ENCODE measurements around the gene IL17D. TPM values are rescaled to one million over a fixed set of nuclear protein-coding genes. Genes with fewer than 3 reads are reported as not detected.

Gene IL17D
- total and polyA plus RNA-seq, 4 donors = 0.65 to 1.5 (median 0.97) TPM

- WGBS, 2 donors = 9% methylated on average over 75 to 81 of the region's 81 CpGs
- peak overlapping the region; percentile 33 for H3K4me3 ChIP-seq
- ATAC-seq (ENCODE audit: insufficient read depth, low FRiP score) (peak; percentile 41), DNase-seq (peak; percentile 55 to 77 (median 62))
- H3K36me3 ChIP-seq (ENCODE audit: control insufficient read depth in 4 of 4, insufficient read depth in 4 of 4, low read length in 4 of 4) = no peaks in the 10 kb centered on the region
- peaks cover 0 to 2% (median 0%) of the 10 kb centered on the region in 4 donors for H3K9me3 ChIP-seq (ENCODE audit: control insufficient read depth in 4 of 4, insufficient read depth in 3 of 4, low read length in 3 of 4)
- H3K27me3 ChIP-seq (ENCODE audit: control insufficient read depth in 3 of 3, insufficient read depth in 3 of 3, low read length in 2 of 3) = peaks cover 0 to 9% (median 0%) of the 10 kb centered on the region in 3 donors
- TF ChIP-seq CTCF (IDR thresholded peaks at IDR 0.05; ENCODE audit: control extremely low read depth, extremely low read depth) = no peak
- peaks cover 0 to 10% (median 0%) of the 10 kb centered on the region in 5 donors for H3K4me1 ChIP-seq (ENCODE audit: control insufficient read depth in 5 of 5, insufficient read depth in 5 of 5, low read length in 5 of 5)
- H3K27ac ChIP-seq (ENCODE audit: low read depth in 1 of 2, low read length in 1 of 2) = no peak overlapping the region
- no peak overlapping the region for H3K9ac ChIP-seq (ENCODE audit: insufficient read depth in 1 of 2, low read length in 2 of 2)
These were observed 18.2 kb downstream of the IL17D start for GRCh38 chr13:20721454-20722357.

GRCh38 chr13:20727856-20728255, 24.4 kb downstream of the IL17D start:
- DNase-seq (no peak), ATAC-seq (ENCODE audit: insufficient read depth, low FRiP score) (no peak)
- Histone ChIP-seq H3K36me3 (ENCODE audit: control insufficient read depth in 4 of 4, insufficient read depth in 4 of 4, low read length in 4 of 4) (peaks cover 0 to 3% (median 1%) of the 10 kb centered on the region in 4 donors), H3K9ac (ENCODE audit: insufficient read depth in 1 of 2, low read length in 2 of 2) (no peak overlapping the region), H3K27me3 (ENCODE audit: control insufficient read depth in 3 of 3, insufficient read depth in 3 of 3, low read length in 2 of 3) (no peaks in the 10 kb centered on the region), H3K4me1 (ENCODE audit: control insufficient read depth in 5 of 5, insufficient read depth in 5 of 5, low read length in 5 of 5) (no peaks in the 10 kb centered on the region), H3K4me3 (no peak overlapping the region), H3K27ac (ENCODE audit: low read depth in 1 of 2, low read length in 1 of 2) (no peak overlapping the region), H3K9me3 (ENCODE audit: control insufficient read depth in 4 of 4, insufficient read depth in 3 of 4, low read length in 3 of 4) (no peaks in the 10 kb centered on the region)
- TF ChIP-seq CTCF (IDR thresholded peaks at IDR 0.05; ENCODE audit: control extremely low read depth, extremely low read depth) = no peak
- 91 to 94% methylated on average over 6 of the region's 6 CpGs for WGBS, 2 donors

- ATAC-seq (ENCODE audit: insufficient read depth, low FRiP score) (no peak), DNase-seq (no peak)
- Histone ChIP-seq H3K4me3 (no peak overlapping the region), H3K36me3 (ENCODE audit: control insufficient read depth in 4 of 4, insufficient read depth in 4 of 4, low read length in 4 of 4) (peaks cover 0 to 3% (median 1%) of the 10 kb centered on the region in 4 donors), H3K27me3 (ENCODE audit: control insufficient read depth in 3 of 3, insufficient read depth in 3 of 3, low read length in 2 of 3) (no peaks in the 10 kb centered on the region), H3K9me3 (ENCODE audit: control insufficient read depth in 4 of 4, insufficient read depth in 3 of 4, low read length in 3 of 4) (no peaks in the 10 kb centered on the region), H3K4me1 (ENCODE audit: control insufficient read depth in 5 of 5, insufficient read depth in 5 of 5, low read length in 5 of 5) (no peaks in the 10 kb centered on the region), H3K9ac (ENCODE audit: insufficient read depth in 1 of 2, low read length in 2 of 2) (no peak overlapping the region), H3K27ac (ENCODE audit: low read depth in 1 of 2, low read length in 1 of 2) (no peak overlapping the region)
- WGBS, 2 donors = 67 to 73% methylated on average over 14 of the region's 14 CpGs
- TF ChIP-seq CTCF (IDR thresholded peaks at IDR 0.05; ENCODE audit: control extremely low read depth, extremely low read depth) = no peak
These were observed 25.2 kb downstream of the IL17D start for GRCh38 chr13:20728579-20729311.
